ENCODE data around the gene PFN1. TPM values are rescaled to one million over a fixed set of nuclear protein-coding genes. Genes with fewer than 3 reads are reported as not detected.

Gene PFN1
- total and polyA plus RNA-seq, 7 donors = 690 to 1,404 (median 911) TPM

DNA sequence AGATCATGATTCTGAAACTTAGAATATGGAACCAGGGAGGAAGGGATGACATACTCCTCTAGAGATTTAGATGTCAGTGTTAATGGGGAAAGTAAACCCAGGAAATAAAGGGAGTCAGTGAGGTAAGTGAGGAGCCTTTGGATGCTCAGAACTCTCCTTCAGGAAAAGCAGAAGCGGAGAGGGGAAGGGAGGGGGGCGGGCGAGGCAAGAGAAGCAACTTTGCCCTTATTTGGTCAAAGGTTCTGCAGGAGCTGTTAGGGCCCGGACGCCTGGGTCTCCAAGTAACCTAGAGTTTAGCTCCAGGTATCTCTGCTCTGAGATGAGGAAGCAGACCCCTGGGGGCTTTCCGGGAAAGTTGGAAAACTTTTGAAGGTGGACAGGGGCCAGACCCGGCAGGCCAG lies 1.3 kb downstream of the PFN1 start:
- Histone ChIP-seq H3K9me3 (no peaks in the 10 kb centered on the region), H3K4me3 (peak overlapping the region; percentile 80 to 99 (median 96)), H3K4me1 (peaks cover 0 to 61% (median 49%) of the 10 kb centered on the region in 4 donors), H3K27ac (peak overlapping the region; percentile 98 to 100 (median 99)), H3K27me3 (no peaks in the 10 kb centered on the region), H3K36me3 (peaks cover 16 to 47% (median 33%) of the 10 kb centered on the region in 4 donors)
- WGBS, 2 donors = 0% methylated on average over 7 of the region's 7 CpGs
- peak; percentile 76 for DNase-seq
- TF ChIP-seq POLR2AphosphoS5 (IDR thresholded peaks at IDR 0.05) (peak in 2 of 4 donors; percentile 15 to 16), POLR2A (IDR thresholded peaks at IDR 0.05) (no peak), EP300 (IDR thresholded peaks at IDR 0.05) (no peak)
- intact Hi-C loops (cut with DNase I) = no loop called here

DNA sequence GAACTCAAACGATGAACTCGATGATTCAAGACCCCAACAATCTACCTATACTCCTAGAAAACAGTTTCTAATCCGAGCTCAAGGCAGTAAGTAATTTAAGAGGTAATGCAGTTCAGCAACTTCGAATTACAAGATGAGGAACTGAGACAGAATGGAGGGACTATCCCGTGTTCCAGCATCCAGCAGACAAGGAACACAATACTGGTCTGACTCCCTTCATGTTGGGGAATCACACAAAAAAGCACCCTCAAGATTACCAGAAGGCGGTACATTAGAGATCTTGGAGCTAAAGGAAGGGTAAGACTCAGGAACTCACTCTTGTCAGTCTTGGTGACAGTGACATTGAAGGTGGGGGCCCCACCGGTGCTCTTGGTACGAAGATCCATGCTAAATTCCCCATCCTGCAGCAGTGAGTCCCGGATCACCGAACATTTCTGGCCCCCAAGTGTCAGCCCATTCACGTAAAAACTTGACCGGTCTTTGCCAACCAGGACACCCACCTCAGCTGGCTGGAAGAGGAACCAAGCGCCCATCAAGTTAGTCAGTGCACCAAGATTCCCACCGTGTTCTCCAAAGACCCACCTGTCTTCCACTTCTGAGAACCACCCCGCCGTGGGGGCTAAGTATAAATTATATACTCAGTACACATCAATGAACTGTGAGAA lies 1.9 kb downstream of the PFN1 start:
- intact Hi-C loops (cut with DNase I) = no loop called here
- peaks cover 0 to 65% (median 53%) of the 10 kb centered on the region in 4 donors for H3K4me1 ChIP-seq
- H3K9me3 ChIP-seq = no peaks in the 10 kb centered on the region
- no peaks in the 10 kb centered on the region for H3K27me3 ChIP-seq
- peaks cover 16 to 48% (median 33%) of the 10 kb centered on the region in 4 donors for H3K36me3 ChIP-seq
- no peak for DNase-seq
- no peak for TF ChIP-seq EP300 (IDR thresholded peaks at IDR 0.05)
- TF ChIP-seq POLR2AphosphoS5 (IDR thresholded peaks at IDR 0.05) = no peak
- H3K27ac ChIP-seq = peak overlapping the region; percentile 98 to 100 (median 99)
- 9 to 20% methylated on average over 16 of the region's 16 CpGs for WGBS, 2 donors
- peak overlapping the region; percentile 80 to 99 (median 96) for H3K4me3 ChIP-seq

- no peak for DNase-seq
- Histone ChIP-seq H3K4me3 (peak overlapping the region in 3 of 4 donors; percentile 80 to 99 (median 96)), H3K9me3 (no peaks in the 10 kb centered on the region), H3K36me3 (peaks cover 16 to 48% (median 33%) of the 10 kb centered on the region in 4 donors), H3K27ac (peak overlapping the region; percentile 98 to 100 (median 99)), H3K4me1 (peaks cover 0 to 65% (median 54%) of the 10 kb centered on the region in 4 donors), H3K27me3 (no peaks in the 10 kb centered on the region)
- intact Hi-C loops (cut with DNase I) = no loop called here
- TF ChIP-seq POLR2AphosphoS5 (IDR thresholded peaks at IDR 0.05) (no peak), CTCF (IDR thresholded peaks at IDR 0.05) (no peak), EP300 (IDR thresholded peaks at IDR 0.05) (no peak), POLR2A (IDR thresholded peaks at IDR 0.05) (no peak)
- WGBS, 2 donors = 15 to 30% methylated on average over 4 of the region's 4 CpGs
These were observed 2.4 kb downstream of the PFN1 start for GRCh38 chr17:4945944-4946280.

- WGBS, 2 donors = 33 to 44% methylated on average over 7 of the region's 7 CpGs
- TF ChIP-seq CTCF (IDR thresholded peaks at IDR 0.05) (no peak), POLR2AphosphoS5 (IDR thresholded peaks at IDR 0.05) (peak; percentile 27 to 54 (median 44))
- intact Hi-C loops (cut with DNase I) = no loop called here
- no peaks in the 10 kb centered on the region for H3K27me3 ChIP-seq
- H3K4me1 ChIP-seq = peaks cover 0 to 63% (median 50%) of the 10 kb centered on the region in 4 donors
- H3K4me3 ChIP-seq = peak overlapping the region in 3 of 4 donors; percentile 80 to 99 (median 96)
- peaks cover 16 to 48% (median 33%) of the 10 kb centered on the region in 4 donors for H3K36me3 ChIP-seq
- peak overlapping the region; percentile 98 to 100 (median 99) for H3K27ac ChIP-seq
- DNase-seq = peak; percentile 93
- no peaks in the 10 kb centered on the region for H3K9me3 ChIP-seq
These were observed 3.0 kb downstream of the PFN1 start for GRCh38 chr17:4945176-4945943.

DNA sequence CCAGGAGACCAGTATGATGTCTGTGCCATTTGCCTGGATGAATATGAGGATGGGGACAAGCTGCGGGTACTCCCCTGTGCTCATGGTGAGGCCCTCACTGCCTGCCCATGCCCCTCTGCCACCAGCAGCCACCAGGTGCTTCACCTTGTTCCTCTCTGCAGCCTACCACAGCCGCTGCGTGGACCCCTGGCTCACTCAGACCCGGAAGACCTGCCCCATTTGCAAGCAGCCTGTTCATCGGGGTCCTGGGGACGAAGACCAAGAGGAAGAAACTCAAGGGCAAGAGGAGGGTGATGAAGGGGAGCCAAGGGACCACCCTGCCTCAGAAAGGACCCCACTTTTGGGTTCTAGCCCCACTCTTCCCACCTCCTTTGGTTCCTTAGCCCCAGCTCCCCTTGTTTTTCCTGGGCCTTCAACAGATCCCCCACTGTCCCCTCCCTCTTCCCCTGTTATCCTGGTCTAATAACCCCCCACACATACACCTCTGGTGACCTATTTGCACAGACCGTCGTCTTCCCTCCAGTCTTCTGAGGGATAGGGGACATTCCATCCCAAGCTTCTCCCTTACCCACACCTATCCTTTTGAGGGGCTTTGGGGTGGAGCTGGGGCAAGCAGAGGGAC lies 3.7 kb downstream of the PFN1 start:
- no peaks in the 10 kb centered on the region for H3K9me3 ChIP-seq
- no peak for DNase-seq
- intact Hi-C loops (cut with DNase I) = no loop called here
- H3K4me3 ChIP-seq = peak overlapping the region in 1 of 4 donors; percentile 96
- H3K4me1 ChIP-seq = peaks cover 0 to 56% (median 47%) of the 10 kb centered on the region in 4 donors
- no peaks in the 10 kb centered on the region for H3K27me3 ChIP-seq
- TF ChIP-seq EP300 (IDR thresholded peaks at IDR 0.05) (no peak), CTCF (IDR thresholded peaks at IDR 0.05) (no peak), POLR2AphosphoS5 (IDR thresholded peaks at IDR 0.05) (no peak)
- 44 to 59% methylated on average over 8 of the region's 8 CpGs for WGBS, 2 donors
- H3K36me3 ChIP-seq = peaks cover 16 to 48% (median 33%) of the 10 kb centered on the region in 4 donors
- H3K27ac ChIP-seq = peak overlapping the region; percentile 98 to 100 (median 99)
